ENCODE measurements around the gene ITPRID2. TPM values are rescaled to one million over a fixed set of nuclear protein-coding genes. Genes with fewer than 3 reads are reported as not detected.

The ITPRID2 gene
- total RNA-seq, 1 donor = 286 TPM

- no peak for TF ChIP-seq CTCF (IDR thresholded peaks at IDR 0.05; ENCODE audit: insufficient read depth, low read length)
- DNase-seq (ENCODE audit: low read depth) = no peak
- H3K4me3 ChIP-seq (ENCODE audit: low read depth, low read length) = no peak overlapping the region
These were observed 78.7 kb downstream of the ITPRID2 start for GRCh38 chr2:181970160-181970794.

DNA sequence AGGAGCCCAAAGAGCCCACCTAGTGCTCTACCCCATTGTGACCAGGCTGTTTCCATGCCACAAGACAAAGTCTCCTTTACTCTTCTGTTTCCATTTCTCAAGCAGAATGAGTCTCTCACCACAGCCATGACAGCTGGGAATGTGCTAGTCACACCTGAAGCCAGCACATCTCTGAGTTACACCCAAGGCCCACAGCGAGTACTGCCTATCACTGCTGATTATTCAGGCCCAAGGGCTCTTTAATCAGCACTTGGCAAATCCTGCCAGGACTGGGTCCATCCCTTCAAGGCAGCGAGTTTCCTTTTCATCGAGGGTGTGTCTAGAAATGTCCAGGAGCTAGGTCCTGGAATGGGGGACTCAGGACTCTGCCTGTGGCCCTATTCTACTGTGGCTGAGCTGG lies 79.5 kb downstream of the ITPRID2 start:
- no peak for TF ChIP-seq CTCF (IDR thresholded peaks at IDR 0.05; ENCODE audit: insufficient read depth, low read length)
- DNase-seq (ENCODE audit: low read depth) = no peak
- no peak overlapping the region for H3K4me3 ChIP-seq (ENCODE audit: low read depth, low read length)

DNA sequence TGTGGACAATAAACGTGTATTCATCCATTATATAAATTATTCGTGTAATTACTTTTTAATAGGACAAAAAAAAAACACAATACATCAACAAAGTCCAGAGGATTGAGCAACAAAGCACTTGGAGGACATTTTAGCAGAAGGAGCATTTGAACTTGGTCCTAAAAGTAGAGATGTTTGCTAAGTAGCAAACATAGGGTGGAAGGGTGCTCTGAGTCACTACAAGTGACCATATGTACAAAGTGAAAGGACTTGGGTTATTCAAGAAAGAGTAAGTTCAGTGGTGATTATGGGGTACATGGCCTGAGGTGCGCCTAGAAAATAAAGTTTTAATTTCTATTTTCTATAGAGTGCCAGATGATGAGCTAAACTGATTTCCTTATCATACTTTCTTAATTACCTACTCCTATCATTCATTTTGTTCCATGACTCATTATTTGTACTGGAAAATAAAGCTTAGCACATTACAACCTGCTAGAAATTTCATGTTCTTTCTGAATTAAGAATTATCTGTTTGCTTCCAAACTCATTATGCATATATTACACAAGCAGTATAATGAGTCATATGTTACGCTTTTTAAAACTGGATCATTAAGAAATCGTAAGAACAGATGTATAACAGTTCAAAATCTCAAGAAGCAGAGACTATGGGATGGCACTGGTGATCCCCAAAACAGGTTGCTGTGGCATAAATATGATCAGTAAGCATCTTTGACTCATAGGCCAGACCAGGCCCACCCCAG lies 81.1 kb downstream of the ITPRID2 start:
- no peak for DNase-seq (ENCODE audit: low read depth)
- TF ChIP-seq CTCF (IDR thresholded peaks at IDR 0.05; ENCODE audit: insufficient read depth, low read length) = no peak
- no peak overlapping the region for H3K4me3 ChIP-seq (ENCODE audit: low read depth, low read length)

DNA sequence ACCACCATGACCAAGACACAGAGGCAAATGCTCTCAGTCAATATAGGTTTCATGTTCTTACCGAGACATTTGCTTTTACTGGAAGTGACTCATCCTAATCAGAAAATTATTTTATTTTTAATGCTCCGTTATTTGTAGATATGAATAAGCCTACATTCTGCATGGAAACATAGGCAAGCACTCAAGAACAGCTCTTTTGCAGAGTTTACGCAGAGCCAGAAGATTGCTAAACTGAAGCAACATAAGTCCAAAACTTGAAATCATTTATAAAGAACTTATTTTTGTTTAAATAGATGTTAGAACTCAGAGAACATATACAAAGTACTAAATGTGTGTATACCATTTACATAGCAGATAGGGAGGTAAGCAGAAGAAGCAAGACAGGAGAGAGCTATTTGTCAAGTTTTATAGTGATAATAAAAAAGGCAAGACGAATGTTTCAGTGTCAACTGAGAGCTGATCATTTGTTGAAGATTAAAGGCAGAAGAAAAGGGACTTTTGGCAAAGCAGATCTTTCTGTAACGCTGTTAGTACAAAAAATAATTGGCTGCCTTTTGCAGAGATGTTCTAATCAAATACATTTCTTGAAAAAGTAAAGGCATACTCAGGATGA lies 81.7 kb downstream of the ITPRID2 start:
- DNase-seq (ENCODE audit: low read depth) = no peak
- no peak overlapping the region for H3K4me3 ChIP-seq (ENCODE audit: low read depth, low read length)
- TF ChIP-seq CTCF (IDR thresholded peaks at IDR 0.05; ENCODE audit: insufficient read depth, low read length) = no peak

DNA sequence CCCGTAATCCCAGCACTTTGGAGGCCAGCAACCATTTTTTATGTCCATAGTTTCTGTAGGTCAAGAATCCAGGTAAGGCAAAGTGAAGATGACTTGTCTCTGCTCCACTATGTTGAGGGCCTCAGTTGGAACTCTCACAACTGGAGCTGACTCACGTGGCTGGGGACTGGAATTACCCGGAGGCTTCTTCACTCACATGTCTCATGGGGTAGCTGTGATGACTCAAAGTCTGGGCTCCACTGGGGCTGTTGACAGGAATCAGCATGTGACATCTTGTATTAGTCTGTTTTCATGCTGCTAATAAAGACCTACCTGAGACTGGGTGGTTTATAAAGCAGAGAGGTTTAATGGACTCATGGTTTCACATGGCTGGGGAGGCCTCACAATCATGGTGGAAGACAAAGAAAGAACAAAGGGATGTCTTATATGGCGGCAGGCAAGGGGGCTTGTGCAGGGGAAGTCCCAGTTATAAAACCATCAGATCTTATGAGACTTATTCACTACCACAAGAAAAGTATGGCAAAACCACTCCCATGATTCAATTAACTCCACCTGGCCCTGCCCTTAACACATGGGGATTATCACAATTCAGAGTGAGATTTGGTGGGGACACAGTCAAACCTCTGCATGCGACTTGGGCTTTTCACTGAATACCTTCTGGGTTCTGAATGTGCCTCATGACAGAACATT lies 86.3 kb downstream of the ITPRID2 start:
- DNase-seq (ENCODE audit: low read depth) = no peak
- H3K4me3 ChIP-seq (ENCODE audit: low read depth, low read length) = no peak overlapping the region
- no peak for TF ChIP-seq CTCF (IDR thresholded peaks at IDR 0.05; ENCODE audit: insufficient read depth, low read length)

DNA sequence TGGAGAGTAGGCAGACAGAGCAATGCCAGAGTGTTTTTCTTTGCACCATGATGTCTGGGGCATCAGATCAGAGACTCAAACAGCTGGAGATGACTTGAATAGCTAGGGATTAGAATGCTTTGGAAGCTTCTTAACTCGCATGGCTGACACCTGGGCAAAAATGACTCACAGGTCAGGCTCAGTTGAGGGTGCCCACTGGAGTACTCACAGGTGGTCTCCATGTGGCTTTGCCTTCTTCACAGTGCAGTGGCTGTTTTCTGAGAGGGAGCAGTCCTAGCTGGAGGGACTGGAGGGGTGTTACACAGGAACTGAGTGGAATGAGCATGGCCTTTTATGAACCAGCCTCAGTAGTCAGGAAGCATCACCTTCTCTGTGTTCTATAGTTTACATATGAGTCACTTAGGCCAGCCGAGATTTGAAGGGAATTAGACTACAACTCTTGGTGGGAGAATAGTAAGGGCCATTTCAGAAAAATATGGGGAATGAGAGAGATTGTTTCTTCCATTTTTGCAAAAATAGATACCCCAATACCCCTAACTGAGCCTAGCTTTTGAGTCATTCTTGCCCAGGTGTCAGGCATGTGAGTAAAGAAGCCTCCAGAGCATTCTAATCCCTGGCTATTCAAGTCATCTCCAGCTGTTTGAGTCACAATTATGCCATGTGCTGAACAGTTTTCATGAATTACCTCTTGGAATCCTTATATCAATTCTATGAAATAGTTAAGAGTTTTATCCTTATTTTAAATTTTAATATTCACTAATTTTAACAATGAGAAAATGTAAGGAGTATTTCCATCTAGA lies 87.0 kb downstream of the ITPRID2 start:
- H3K4me3 ChIP-seq (ENCODE audit: low read depth, low read length) = no peak overlapping the region
- TF ChIP-seq CTCF (IDR thresholded peaks at IDR 0.05; ENCODE audit: insufficient read depth, low read length) = no peak
- no peak for DNase-seq (ENCODE audit: low read depth)

Measured in fibroblast of the aortic adventitia (primary cell).